K562 (cell line): ENCODE data around the gene TRMT112. TPM values are rescaled to one million over a fixed set of nuclear protein-coding genes. Genes with fewer than 3 reads are reported as not detected.

Experiments
- ARHGAP35 ChIP-seq: fragments of 450-650 bp; IDR thresholded peaks from 2 replicates; pipeline ENCODE4 v1.6.1; 2018; ENCODE audit not compliant: partially characterized antibody
- ARNT ChIP-seq, 2 experiments: fragments of 450-650 bp; IDR thresholded peaks; 2 replicates each; pipeline ENCODE4 v1.6.1; 2016; ENCODE audit warnings: mild to moderate bottlenecking in 1 of 2
- CTBP1 ChIP-seq: fragments of 450-650 bp; IDR thresholded peaks from 2 replicates; pipeline ENCODE4 v1.6.1; 2016; ENCODE audit warnings: borderline replicate concordance
- MAFF ChIP-seq: IDR thresholded peaks from 2 replicates; pipeline ENCODE4 v1.6.1; 2012; ENCODE audit warnings: low read length, improper control_type of control experiment
- MYBL2 ChIP-seq, 2 experiments: fragments of 450-650 bp in 1 of 2; sonication (generic) in 1 of 2; formaldehyde crosslinking in 1 of 2; IDR thresholded peaks; 2 replicates each; pipeline versions ENCODE4 v1.6.1 to v1.8.1; 2017 to 2022; ENCODE audit warnings: borderline replicate concordance in 1 of 2, inconsistent platforms in 1 of 2, low read depth in 1 of 2, mild to moderate bottlenecking in 1 of 2, missing genetic modification reagents in 1 of 2, moderate library complexity in 1 of 2
- NFIX ChIP-seq: fragments of 250-450 bp; sonication (Bioruptor Pico); IDR thresholded peaks from 2 replicates; pipeline ENCODE4 v1.4.0; 2020; ENCODE audit warnings: low read depth, mild to moderate bottlenecking, moderate library complexity
- NUFIP1 ChIP-seq: fragments of 450-650 bp; IDR thresholded peaks from 2 replicates; pipeline ENCODE4 v1.6.1; 2018; ENCODE audit not compliant: partially characterized antibody
- POLR2A ChIP-seq: fragments of 450-650 bp; conservative IDR thresholded peaks from 2 replicates; pipeline ENCODE4 v1.6.1; 2016
- POLR2B ChIP-seq: fragments of 450-650 bp; IDR thresholded peaks from 2 replicates; pipeline ENCODE4 v1.6.1; 2018; ENCODE audit warnings: low read depth; ENCODE audit not compliant: partially characterized antibody
- POLR2G ChIP-seq: fragments of 200-400 bp; formaldehyde crosslinking; IDR thresholded peaks from 2 replicates; pipeline ENCODE4 v1.6.1; 2017; ENCODE audit warnings: low read depth, mild to moderate bottlenecking, antibody characterized with exemption, low read length, moderate library complexity
- TEAD1 ChIP-seq, 2 experiments: fragments of 450-650 bp in 1 of 2; sonication (generic) in 1 of 2; formaldehyde crosslinking; IDR thresholded peaks; 2 replicates each; pipeline versions ENCODE4 v1.4.0 to v1.8.0; 2020 to 2022; ENCODE audit warnings: mild to moderate bottlenecking in 2 of 2, missing genetic modification reagents in 1 of 2
- U2AF2 ChIP-seq: fragments of 200-400 bp; formaldehyde crosslinking; optimal IDR thresholded peaks from 2 replicates; pipeline ENCODE3; 2017; ENCODE audit warnings: low read depth, mild to moderate bottlenecking, low read length
- ZNF12 ChIP-seq: sonication (generic); formaldehyde crosslinking; IDR thresholded peaks from 2 replicates; pipeline ENCODE4 v1.4.0; 2020; ENCODE audit warnings: mild to moderate bottlenecking, missing genetic modification reagents
- ZNF175 ChIP-seq: fragments of 200-800 bp; sonication (Bioruptor generic); IDR thresholded peaks from 2 replicates; pipeline ENCODE4 v1.6.1; 2016; ENCODE audit warnings: low read depth, mild to moderate bottlenecking, missing genetic modification characterization, missing compliant biosample characterization
- ZNF583 ChIP-seq: fragments of 250-450 bp; sonication (Bioruptor Pico); IDR thresholded peaks from 2 replicates; pipeline ENCODE4 v1.4.0; 2020
- ZNF589 ChIP-seq: fragments of 200-800 bp; sonication (Bioruptor generic); IDR thresholded peaks from 2 replicates; pipeline ENCODE4 v1.6.1; 2016; ENCODE audit warnings: low read depth, missing genetic modification characterization, missing compliant biosample characterization
- ZNF77 ChIP-seq: fragments of 250-450 bp; sonication (Bioruptor Pico); IDR thresholded peaks from 2 replicates; pipeline ENCODE4 v1.5.0; 2020
- ZZZ3 ChIP-seq: fragments of 450-650 bp; IDR thresholded peaks from 2 replicates; pipeline ENCODE4 v1.6.1; 2016; ENCODE audit warnings: antibody characterized with exemption, mild to moderate bottlenecking, moderate library complexity
- polyA plus RNA-seq, 8 experiments: library from polyadenylated mRNA; depleted of rRNA in 4 of 8; stranded (reverse) in 5 of 8; unstranded in 3 of 8; fragments of >200 nt; fragmentation: Nextera tagmentation in 2 of 8; fragmentation: Illumina TruSeq in 1 of 8; extraction: Ambion mirVana in 2 of 8; extraction: Trizol in 1 of 8; gene quantifications; 2 replicates each; pipeline versions ENCODE4 v1.2.1 to v1.2.3, GENCODE V29; 2011 to 2014; ENCODE audit warnings: inconsistent platforms in 1 of 8, missing spikeins in 1 of 8
- total RNA-seq, 7 experiments: library from RNA; depleted of rRNA in 6 of 7; stranded (reverse); fragments of >200 nt in 6 of 7; fragmentation: Illumina TruSeq in 2 of 7; extraction: Trizol in 2 of 7; gene quantifications; 2 replicates each; pipeline versions ENCODE4 v1.2.1 to v1.2.3, GENCODE V29; 2011 to 2021; ENCODE audit warnings: low replicate concordance in 1 of 7
- TF ChIP-seq, protein P1 (sequence below): sonication (generic); formaldehyde crosslinking; IDR thresholded peaks from 2 replicates; pipeline ENCODE4 v1.9.0; 2022; ENCODE audit warnings: mild to moderate bottlenecking, missing genetic modification reagents

TRMT112 gene
- total and polyA plus RNA-seq, 9 of the 15 experiments (the other 6 are each of a cell fraction or from before 2014, with no cell fraction given): 162 to 444 (median 300) TPM

DNA sequence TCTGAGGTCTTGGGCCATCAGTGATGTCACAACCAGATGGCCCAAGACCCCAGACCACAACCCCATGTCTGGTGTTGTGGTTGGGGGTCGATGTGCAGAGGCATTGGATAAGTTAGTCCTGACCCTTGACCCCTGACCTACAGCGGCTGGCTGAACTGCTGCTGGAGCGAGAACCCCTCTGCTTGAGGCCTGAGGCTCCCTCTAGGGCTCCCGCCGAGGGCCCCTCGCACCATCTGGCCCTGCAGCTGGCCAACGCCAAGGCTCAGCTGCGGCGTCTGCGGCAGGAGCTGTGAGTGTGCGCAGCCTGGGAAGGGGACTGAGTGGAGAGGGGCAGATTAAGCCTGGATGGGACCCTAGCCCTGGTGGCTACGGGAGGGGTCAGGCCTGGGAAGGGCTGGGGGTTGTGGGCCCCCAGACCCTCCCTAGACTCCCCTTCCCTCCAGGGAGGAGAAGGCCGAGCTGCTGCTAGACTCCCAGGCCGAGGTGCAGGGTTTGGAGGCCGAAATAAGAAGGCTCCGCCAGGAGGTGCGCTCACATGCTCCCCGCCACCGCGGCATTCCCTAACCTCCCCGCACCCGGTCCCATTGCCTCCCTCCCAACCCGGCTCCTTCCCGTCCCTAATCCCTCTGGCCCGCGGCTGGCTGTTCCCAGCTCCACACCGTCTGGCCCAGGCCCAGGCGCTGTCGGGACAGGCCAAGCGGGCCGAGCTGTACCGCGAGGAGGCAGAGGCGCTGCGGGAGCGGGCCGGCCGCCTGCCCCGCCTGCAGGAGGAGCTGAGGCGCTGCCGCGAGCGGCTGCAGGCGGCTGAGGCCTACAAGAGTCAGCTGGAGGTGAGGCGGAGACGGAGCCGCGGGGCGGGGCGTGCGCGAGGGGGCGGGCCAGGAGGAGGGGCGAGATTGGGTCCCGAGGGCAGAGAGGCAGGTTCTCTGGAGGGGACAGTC, 24.8 kb upstream of the TRMT112 start (continued):
- TF ChIP-seq POLR2B (no peak), ARHGAP35 (no peak), NFIX (CRISPR knock-in tag) (no peak), CTBP1 (peak; percentile 87), ZNF12 (CRISPR knock-in tag) (peak; percentile 76; the same call in 1 of the 2 replicates), ARNT (IDR thresholded peaks at IDR 0.05) (no peak), MYBL2 (IDR thresholded peaks at IDR 0.05; ENCODE audit: low read depth) (no peak), MYBL2 (CRISPR knock-in tag; IDR thresholded peaks at IDR 0.05; ENCODE audit: borderline replicate concordance) (no peak), NUFIP1 (no peak), ZZZ3 (no peak), U2AF2 (no peak), ZNF175 (CRISPR knock-in tag) (0 out of 2 replicates have a peak, but pooled peaks have one; percentile 30), POLR2G (peak; percentile 93), TEAD1 (CRISPR knock-in tag; IDR thresholded peaks at IDR 0.05) (0 out of 4 replicates have a peak, but pooled peaks of 1 of the 2 experiments have one; percentile 46), ZNF77 (CRISPR knock-in tag) (no peak), ZNF589 (no peak), POLR2A (peak; percentile 66), ZNF583 (CRISPR knock-in tag) (0 out of 2 replicates have a peak, but pooled peaks have one; percentile 15), MAFF (no peak)
- TF ChIP-seq, protein P1, sequence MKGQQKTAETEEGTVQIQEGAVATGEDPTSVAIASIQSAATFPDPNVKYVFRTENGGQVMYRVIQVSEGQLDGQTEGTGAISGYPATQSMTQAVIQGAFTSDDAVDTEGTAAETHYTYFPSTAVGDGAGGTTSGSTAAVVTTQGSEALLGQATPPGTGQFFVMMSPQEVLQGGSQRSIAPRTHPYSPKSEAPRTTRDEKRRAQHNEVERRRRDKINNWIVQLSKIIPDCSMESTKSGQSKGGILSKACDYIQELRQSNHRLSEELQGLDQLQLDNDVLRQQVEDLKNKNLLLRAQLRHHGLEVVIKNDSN (CRISPR knock-in tag): no peak; the same call in 1 of the 2 replicates
